Activated naive CD4-positive, alpha-beta T cell treated with anti-CD3 and anti-CD28 coated beads, Interleukin-2, amount 10 ng/mL, durations not matched to agents 7 days and 5 days (primary cell): ENCODE results near the gene CRTC3.
"Not testable (repeated sequence)": the region's sequence is repeated elsewhere in the genome, so short reads cannot be mapped to it uniquely, and the experiment has no call there.

ENCODE experiments used
- CTCF ChIA-PET: fragments of 350-600 bp; sonication (Branson Sonifier 250); formaldehyde crosslinking; loops from one replicate; lab custom pipeline; 2021; ENCODE audit warnings: antibody characterized with exemption; lab: Charles Lee
- DNase-seq: peaks from one replicate; pipeline ENCODE4 v3.0.0-alpha.2; 2020
- H3K27ac Mint-ChIP-seq: one replicate; pipeline ENCODE4 v1.8.0; 2021; ENCODE audit warnings: mild to moderate bottlenecking, moderate library complexity, mixed read lengths
- H3K27me3 Mint-ChIP-seq: one replicate; pipeline ENCODE4 v1.8.0; 2021; ENCODE audit warnings: mild to moderate bottlenecking, mixed read lengths
- H3K36me3 Mint-ChIP-seq: one replicate; pipeline ENCODE4 v1.8.0; 2021; ENCODE audit warnings: mixed read lengths
- H3K4me1 Mint-ChIP-seq: one replicate; pipeline ENCODE4 v1.8.0; 2021; ENCODE audit warnings: mixed read lengths
- H3K4me3 Mint-ChIP-seq: one replicate; pipeline ENCODE4 v1.8.0; 2021; ENCODE audit warnings: mild to moderate bottlenecking, moderate library complexity, mixed read lengths
- H3K9me3 Mint-ChIP-seq: one replicate; pipeline ENCODE4 v1.8.0; 2021; ENCODE audit warnings: mixed read lengths

Gene CRTC3

DNA sequence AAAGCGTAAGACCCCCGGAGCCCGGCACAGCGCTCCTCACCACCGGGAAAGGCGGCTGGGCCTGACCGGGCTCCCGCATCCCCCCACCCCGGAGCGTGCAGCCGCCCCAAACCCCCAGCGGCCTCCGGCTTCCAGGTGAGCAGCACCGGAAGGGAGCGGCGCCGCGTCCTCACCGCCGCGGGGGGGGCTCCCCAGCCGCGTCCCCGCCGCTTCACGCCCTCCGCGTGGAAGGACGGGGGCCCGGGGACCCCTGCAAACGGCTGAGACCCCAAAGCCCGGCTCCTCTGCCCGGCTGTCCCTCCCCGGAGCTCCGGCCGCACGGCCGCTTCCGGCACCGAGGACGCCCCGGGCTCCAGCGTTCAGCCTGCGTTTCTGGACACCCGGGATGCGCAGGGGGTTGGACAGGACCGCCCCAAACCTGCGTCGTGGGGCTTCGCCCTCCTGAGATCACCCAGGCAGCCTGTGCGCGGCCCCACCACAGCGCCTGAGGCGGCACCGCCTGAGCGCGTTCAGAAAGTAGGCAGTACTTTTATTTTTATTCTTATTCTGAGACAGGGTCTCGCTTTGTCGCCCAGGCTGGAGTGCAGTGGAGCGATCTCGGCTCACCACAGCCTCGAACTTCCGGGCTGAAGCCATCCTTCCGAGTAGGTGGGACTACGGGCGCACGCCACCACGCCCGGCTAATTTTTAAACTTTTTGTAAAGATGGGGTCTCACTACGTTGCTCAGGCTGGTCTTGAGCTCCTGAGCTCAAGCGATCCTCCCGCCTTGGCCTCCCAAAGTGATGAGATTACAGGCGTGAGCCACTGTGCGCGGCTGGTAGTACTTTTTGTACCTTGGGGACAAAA, 135.8 kb downstream of the CRTC3 start:
- CTCF ChIA-PET = interaction anchor here (0.6 to 1.5 kb wide), 2 partner anchors 16 to 153 kb away, joined by 3 read pairs; no protein-coding TSS in a partner anchor
- Mint-ChIP-seq H3K27me3 (peaks cover 68% of the 10 kb centered on the region), H3K9me3 (peaks cover 8% of the 10 kb centered on the region), H3K27ac (peak overlapping the region; percentile 96), H3K4me3 (peak overlapping the region; percentile 82), H3K36me3 (peaks cover 40% of the 10 kb centered on the region), H3K4me1 (peaks cover 80% of the 10 kb centered on the region)
- peak; percentile 77 for DNase-seq

DNA sequence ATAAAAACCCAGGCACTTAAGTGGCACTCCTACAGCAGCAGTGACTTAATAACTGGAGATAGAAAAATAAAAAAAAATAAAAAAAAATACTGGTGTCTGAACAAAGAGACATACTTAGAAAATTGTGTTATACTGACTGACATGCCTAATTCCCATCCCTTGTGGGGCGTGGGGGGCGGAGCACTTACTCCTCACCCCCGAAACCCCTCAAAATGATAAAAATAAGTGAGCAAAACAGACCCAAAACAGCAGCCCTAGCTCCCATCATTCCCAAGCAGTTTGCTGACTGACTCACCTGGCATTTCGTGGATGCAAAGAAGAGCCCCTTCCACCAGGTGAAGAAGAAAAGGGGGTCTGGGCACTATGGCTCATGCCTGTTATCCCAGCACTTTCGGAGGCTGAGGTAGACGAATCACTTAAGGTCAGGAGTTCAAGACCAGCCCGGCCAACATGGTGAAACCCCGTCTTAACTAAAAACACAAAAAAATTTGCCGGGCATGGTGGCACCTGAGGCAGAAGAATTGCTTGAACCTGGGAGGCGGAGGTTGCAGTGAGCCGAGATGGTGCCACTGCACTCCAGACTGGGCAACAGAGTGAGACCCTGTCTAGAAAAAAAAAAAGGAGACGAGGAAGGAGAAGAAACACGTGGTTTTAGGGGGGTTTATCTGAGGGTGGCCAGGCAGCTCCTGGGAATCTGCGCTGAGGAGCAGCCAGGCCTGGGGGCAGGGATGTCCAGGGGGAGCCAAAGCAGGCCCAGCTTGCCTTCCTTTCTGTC, 136.6 kb downstream of the CRTC3 start:
- Mint-ChIP-seq H3K36me3 (peaks cover 38% of the 10 kb centered on the region), H3K9me3 (peaks cover 7% of the 10 kb centered on the region), H3K4me3 (peak overlapping the region; percentile 79), H3K27me3 (peaks cover 76% of the 10 kb centered on the region), H3K27ac (peak overlapping the region; percentile 96), H3K4me1 (peaks cover 72% of the 10 kb centered on the region)
- DNase-seq = no peak
- CTCF ChIA-PET = no interaction called here

DNA sequence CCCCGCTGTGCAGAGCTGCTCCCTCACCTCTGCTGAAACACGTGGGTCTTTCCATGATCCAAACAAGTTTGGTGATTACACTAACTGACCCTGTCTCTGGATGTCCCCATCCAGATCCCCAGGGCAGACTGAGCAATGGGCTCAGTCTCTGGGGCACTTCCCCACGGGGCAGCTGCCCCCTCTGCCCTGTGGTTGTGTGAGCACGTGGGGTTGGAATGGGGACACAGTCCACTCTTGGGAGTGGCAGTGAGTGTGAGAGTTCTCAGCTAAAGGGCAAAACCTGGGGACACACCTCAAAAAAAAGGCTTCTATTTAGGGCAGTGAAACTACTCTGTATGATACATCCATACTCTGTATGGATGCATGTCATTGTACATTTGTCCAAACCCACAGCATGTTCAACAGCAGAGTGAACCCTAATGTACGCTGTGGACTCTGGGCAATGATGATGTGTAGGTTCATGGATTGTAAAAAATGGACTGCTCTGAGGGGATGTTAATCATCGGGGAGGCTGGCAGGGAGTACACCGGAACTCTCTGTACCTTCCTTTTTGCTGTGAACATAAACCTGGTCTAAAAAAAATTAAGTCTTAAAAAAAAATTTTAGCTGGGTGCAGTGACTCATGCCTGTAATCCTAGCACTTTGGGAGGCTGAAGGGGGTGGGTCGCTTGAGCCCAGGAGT, 137.5 kb downstream of the CRTC3 start:
- Mint-ChIP-seq H3K9me3 (peaks cover 2% of the 10 kb centered on the region), H3K4me1 (peaks cover 64% of the 10 kb centered on the region), H3K4me3 (peak overlapping the region; percentile 42), H3K27me3 (peaks cover 85% of the 10 kb centered on the region), H3K27ac (peak overlapping the region; percentile 96), H3K36me3 (peaks cover 33% of the 10 kb centered on the region)
- CTCF ChIA-PET = no interaction called here
- DNase-seq = no peak

DNA sequence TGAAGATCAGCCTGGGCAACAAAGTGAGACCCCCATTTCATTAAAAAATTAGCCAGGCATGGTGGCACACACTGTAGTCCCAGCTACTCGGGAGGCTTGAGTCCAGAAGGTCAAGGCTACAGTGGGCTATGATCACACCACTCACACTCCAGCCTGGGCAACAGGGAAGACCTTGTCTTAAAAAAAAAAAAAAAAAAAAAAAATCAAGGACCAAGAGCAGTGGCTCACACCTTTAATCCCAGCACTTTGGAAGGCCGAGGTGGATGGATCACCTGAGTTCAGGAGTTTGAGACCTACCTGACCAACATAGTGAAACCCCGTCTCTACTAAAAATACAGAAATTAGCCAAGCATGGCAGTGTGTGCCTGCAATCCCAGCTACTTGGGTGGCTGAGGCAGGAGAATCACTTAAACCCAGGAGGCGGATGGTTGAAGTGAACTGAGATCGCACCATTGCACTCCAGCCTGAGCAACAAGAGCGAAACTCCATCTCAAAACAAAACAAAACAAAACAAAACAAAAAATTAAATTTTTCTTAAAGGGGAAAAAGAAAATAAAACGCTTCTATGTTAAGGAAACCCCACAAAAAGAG, 138.1 kb downstream of the CRTC3 start:
- H3K4me3 Mint-ChIP-seq, H3K27ac Mint-ChIP-seq, DNase-seq, CTCF ChIA-PET, H3K9me3 Mint-ChIP-seq: not testable (repeated sequence)
- Mint-ChIP-seq H3K27me3 (peaks cover 89% of the 10 kb centered on the region), H3K4me1 (peaks cover 58% of the 10 kb centered on the region), H3K36me3 (peaks cover 29% of the 10 kb centered on the region)

DNA sequence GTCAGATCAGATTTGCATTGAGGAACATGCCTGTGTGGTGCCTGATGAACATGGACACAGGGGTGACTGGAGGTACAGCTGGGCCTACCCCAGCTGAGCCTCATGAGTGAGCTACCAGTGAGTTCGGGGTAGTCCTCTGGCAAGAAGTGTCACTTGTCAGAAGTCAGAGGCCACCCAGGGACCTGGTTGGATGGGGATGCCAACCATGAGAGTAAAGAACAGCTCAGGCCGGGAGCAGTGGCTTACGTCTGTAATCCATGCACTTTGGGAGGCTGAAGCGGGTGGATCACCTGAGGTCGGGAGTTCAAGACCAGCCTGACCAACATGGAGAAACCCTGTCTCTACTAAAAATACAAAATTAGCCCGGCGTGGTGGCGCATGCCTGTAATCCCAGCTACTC, 140.9 kb downstream of the CRTC3 start:
- peaks cover 13% of the 10 kb centered on the region for H3K36me3 Mint-ChIP-seq
- not testable (repeated sequence) for H3K4me3 Mint-ChIP-seq, H3K27ac Mint-ChIP-seq, DNase-seq, H3K9me3 Mint-ChIP-seq
- CTCF ChIA-PET = interaction anchor here (1.2 to 1.7 kb wide), 2 partner anchors 8 to 21 kb away, joined by 3 to 4 read pairs; no protein-coding TSS in a partner anchor
- peaks cover 88% of the 10 kb centered on the region for H3K27me3 Mint-ChIP-seq
- H3K4me1 Mint-ChIP-seq = peaks cover 54% of the 10 kb centered on the region

DNA sequence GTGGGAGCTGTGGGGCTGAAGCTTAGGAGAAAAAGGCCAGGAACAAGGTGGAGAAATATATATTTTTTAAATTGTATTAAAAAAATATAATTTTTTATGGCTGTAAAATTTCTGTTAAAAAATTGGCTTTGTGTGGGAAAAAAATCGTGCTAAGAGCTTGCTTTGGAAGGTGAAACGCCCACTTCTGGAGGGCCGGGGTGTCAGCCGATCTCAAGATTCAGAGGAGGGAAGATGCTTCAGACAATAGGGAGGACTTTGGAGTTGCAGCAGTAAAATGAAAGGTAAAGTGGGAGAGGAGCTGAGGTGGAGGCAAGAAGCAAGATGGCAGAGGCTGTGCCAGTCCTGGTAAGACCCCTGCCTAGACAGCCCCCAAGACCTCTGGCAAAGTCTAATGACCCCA, 141.5 kb downstream of the CRTC3 start:
- Mint-ChIP-seq H3K36me3 (peaks cover 10% of the 10 kb centered on the region), H3K4me1 (peaks cover 48% of the 10 kb centered on the region), H3K9me3 (no peaks in the 10 kb centered on the region), H3K4me3 (no peak overlapping the region), H3K27ac (peak overlapping the region; percentile 19), H3K27me3 (peaks cover 82% of the 10 kb centered on the region)
- CTCF ChIA-PET = interaction anchor here (1.2 to 1.7 kb wide), 2 partner anchors 8 to 21 kb away, joined by 3 to 4 read pairs; no protein-coding TSS in a partner anchor
- DNase-seq = no peak

DNA sequence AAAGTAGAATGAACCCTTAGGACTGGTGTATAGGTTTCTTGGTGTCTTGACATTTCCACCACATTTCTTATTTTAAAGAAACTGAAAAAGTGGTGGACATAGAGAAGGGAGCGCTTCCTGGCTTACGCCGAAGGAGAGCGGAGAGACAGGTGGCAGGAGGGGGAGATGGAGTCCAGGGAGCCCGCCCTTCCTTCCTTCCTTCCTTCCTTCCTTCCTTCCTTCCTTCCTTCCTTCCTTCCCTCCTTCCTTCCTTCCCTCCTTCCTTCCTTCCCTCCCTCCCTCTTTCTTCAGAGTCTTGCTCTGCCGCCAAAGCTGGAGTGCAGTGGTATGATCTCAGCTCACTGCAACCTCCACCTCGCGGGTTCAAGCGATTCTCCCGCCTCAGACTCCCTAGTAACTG, 143.6 kb downstream of the CRTC3 start:
- DNase-seq, CTCF ChIA-PET, H3K27ac Mint-ChIP-seq, H3K9me3 Mint-ChIP-seq, H3K4me3 Mint-ChIP-seq, H3K36me3 Mint-ChIP-seq: not testable (repeated sequence)
- Mint-ChIP-seq H3K4me1 (peaks cover 46% of the 10 kb centered on the region), H3K27me3 (peaks cover 63% of the 10 kb centered on the region)

DNA sequence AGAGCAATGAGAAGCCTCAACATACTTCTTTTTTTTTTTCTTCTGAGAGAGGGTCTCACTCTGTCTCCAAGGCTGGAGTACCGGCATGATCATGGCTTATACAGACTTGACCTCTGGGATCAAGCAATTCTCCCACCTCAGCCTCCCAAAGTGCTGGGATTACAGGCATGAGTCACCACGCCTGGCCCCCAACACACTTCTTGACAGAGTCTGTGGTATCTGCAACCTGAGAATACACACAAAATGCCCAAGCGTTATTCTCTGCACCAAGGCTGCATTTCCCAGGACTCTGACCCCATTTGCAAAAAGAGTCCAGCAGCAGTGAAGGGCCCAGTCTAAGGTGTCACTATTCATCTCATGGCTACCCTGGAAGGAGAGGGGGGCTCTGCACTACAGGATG, 144.8 kb downstream of the CRTC3 start:
- Mint-ChIP-seq H3K4me3 (no peak overlapping the region), H3K27me3 (peaks cover 54% of the 10 kb centered on the region), H3K36me3 (peaks cover 4% of the 10 kb centered on the region), H3K9me3 (peaks cover 2% of the 10 kb centered on the region), H3K4me1 (peaks cover 44% of the 10 kb centered on the region), H3K27ac (no peak overlapping the region)
- CTCF ChIA-PET = no interaction called here
- no peak for DNase-seq

DNA sequence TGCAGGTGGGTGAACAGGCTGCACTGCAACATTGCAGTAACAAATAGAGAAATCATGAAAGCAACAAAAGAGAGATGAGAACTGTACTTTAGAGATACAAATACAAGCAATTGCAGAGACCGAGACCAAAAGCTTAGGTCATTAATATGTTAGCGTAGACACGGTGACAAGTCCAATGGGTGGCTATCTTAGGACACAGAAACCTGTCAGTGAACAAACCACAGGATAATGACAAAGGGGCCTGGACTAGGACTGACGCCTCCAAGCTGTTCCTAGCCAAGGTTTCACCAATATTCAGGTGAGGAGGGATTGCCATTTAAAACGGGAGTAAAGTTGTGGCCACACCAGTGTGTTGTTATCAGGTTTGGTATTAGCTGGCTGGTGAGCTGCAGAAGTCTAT, 145.7 kb downstream of the CRTC3 start:
- DNase-seq = no peak
- Mint-ChIP-seq H3K27me3 (peaks cover 44% of the 10 kb centered on the region), H3K27ac (no peak overlapping the region), H3K9me3 (peaks cover 2% of the 10 kb centered on the region), H3K4me1 (peaks cover 50% of the 10 kb centered on the region), H3K4me3 (no peak overlapping the region), H3K36me3 (peaks cover 2% of the 10 kb centered on the region)
- CTCF ChIA-PET = no interaction called here

DNA sequence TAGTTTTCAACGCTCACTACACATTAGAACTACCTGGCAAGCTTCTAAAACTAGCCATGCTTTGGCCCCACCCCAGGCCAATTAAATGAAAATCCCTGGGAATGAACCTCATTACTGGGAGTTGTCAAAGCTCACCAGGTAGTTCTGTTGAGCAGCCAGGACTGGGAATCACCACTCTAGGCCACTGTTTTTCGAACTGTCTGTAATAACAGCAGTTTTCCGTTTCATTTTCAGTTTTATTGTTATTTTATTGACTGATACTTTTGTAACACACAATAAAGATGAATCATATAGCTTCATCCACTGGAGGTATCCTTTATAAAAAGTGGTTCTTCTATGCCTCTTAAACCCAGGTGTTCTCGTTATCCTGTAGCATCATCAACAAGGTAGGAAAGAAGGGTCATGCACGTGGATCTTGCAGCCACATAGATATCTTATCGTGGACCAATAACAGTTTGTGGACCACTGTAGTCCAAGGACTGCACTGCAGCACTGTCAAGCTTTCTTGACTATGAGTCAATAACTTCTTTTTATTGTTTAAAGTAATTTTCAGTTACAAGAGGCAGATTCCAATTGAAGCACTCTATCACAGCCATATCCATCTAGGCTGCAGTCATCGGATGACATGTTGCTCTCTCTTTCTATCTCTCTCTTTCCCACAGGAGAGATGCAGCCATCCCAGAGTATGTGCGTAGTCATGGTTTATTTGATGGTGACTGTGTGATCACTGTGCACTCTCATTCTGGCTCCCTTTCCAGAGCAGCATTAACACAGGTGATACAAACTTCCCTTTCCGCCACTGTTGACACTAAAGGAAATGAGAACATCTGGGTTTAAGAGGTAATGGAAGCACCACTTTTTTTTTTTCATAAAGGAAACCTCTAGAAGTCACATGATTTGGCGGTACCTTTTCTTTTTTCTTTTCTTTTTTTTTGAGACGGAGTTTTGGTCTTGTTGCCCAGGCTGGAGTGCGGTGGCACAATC, 148.4 kb downstream of the CRTC3 start:
- Mint-ChIP-seq H3K4me3 (peak overlapping the region; percentile 39), H3K4me1 (peaks cover 51% of the 10 kb centered on the region), H3K9me3 (peaks cover 2% of the 10 kb centered on the region), H3K36me3 (peaks cover 2% of the 10 kb centered on the region), H3K27ac (peak overlapping the region; percentile 96), H3K27me3 (peaks cover 26% of the 10 kb centered on the region)
- DNase-seq = peak; percentile 53
- CTCF ChIA-PET = interaction anchor here (1.0 to 2.6 kb wide), 4 partner anchors 7 to 60 kb away, joined by 3 to 9 read pairs (median 4); no protein-coding TSS in a partner anchor

DNA sequence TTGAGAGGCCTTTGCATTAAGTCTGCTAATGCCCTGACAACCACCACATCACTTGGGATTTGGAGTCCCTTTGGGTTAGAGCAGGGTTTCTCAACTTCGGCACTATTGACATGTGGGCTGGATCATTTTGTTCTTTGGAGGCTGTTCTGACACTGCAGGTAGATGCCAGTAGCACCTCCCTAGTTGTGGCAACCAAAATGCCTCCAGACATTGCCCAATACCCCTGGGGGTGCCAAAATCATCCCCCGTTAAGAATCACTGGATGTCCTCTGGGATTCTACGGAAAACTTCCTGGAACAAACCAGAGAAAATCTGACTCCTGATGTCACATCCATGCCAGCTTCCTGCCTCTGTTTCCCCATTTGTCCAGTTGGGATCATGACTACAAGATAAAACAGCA, 150.2 kb downstream of the CRTC3 start:
- Mint-ChIP-seq H3K27me3 (peaks cover 14% of the 10 kb centered on the region), H3K27ac (peak overlapping the region; percentile 55)
- CTCF ChIA-PET = no interaction called here

DNA sequence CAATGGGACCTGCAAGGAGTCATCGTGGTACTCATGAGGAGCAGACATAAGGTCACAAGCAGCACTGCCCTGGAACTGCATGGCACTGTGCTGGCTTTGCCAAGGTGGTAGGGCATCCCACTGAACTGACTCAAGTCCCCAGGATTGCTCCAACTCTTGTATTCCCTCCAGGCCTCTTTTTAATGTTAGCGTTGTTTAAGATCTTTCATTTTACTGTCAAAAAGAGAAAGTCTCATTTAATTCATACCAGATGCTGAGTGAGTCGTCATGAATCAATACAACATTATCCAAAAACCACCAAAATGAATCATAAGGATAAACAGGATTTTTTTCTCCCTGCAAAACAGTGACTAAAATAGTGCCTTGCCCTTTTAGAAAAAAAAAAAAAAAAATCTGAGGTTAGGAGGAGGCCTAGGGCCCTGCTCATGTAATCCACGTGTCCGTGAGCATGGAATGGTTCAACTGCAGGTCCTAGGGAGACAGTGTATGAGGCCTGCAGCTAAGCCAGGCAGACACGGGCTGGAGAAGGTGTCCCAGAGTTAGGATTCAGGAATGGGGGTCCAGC, 150.7 kb downstream of the CRTC3 start:
- CTCF ChIA-PET = no interaction called here
- DNase-seq = no peak
- Mint-ChIP-seq H3K36me3 (peaks cover 10% of the 10 kb centered on the region), H3K4me3 (no peak overlapping the region), H3K27me3 (peaks cover 15% of the 10 kb centered on the region), H3K9me3 (peaks cover 2% of the 10 kb centered on the region), H3K4me1 (peaks cover 53% of the 10 kb centered on the region), H3K27ac (no peak overlapping the region)

More for the DNA sequence above, 150.2 kb downstream of the CRTC3 start:
- no peak for DNase-seq
- Mint-ChIP-seq H3K4me3 (no peak overlapping the region), H3K4me1 (peaks cover 50% of the 10 kb centered on the region), H3K36me3 (peaks cover 10% of the 10 kb centered on the region), H3K9me3 (peaks cover 2% of the 10 kb centered on the region)
